HFF-Myc (cell line): Measurements from ENCODE around the gene APMAP.

Experiments
- DNase-seq: peaks from one replicate; pipeline ENCODE4 v3.0.0-alpha.2; 2011; ENCODE audit warnings: low read depth; ENCODE audit errors: extremely low read depth
- H3K4me3 ChIP-seq: replicated peaks from 2 replicates; pipeline ENCODE4 v1.5.1; 2011; ENCODE audit warnings: low read depth, mild to moderate bottlenecking, control low read depth, low read length
- CTCF ChIP-seq: IDR thresholded peaks from 2 replicates; pipeline ENCODE4 v1.5.1; 2012; ENCODE audit warnings: mild to moderate bottlenecking, low read depth, low read length, control low read depth; ENCODE audit errors: missing control alignments

APMAP gene

GRCh38 chr20:25032065-25032477 is 39.5 kb upstream of the APMAP start:
- TF ChIP-seq CTCF, result no peak
- H3K4me3 ChIP-seq, result no peak overlapping the region
- no peak for DNase-seq

DNA sequence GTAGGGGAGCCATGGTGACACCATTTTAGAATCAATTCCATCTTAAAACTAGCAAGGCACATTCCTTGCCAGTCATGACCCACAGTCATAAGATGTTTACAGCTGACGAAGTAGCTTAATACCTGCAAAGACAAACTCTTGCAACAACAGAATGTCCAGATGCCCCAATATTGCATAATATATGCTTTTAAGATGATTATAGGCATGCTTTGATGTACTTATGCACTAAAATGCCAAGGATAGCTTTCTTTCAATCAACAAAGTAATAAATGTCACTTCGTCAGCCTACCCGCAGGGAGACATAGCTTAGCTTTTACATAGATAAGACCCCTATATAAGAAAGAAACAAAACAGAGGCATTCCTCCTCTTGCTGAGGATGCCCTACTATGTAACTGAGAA is 38.7 kb upstream of the APMAP start:
- no peak for TF ChIP-seq CTCF
- no peak for DNase-seq
- no peak overlapping the region for H3K4me3 ChIP-seq

DNA sequence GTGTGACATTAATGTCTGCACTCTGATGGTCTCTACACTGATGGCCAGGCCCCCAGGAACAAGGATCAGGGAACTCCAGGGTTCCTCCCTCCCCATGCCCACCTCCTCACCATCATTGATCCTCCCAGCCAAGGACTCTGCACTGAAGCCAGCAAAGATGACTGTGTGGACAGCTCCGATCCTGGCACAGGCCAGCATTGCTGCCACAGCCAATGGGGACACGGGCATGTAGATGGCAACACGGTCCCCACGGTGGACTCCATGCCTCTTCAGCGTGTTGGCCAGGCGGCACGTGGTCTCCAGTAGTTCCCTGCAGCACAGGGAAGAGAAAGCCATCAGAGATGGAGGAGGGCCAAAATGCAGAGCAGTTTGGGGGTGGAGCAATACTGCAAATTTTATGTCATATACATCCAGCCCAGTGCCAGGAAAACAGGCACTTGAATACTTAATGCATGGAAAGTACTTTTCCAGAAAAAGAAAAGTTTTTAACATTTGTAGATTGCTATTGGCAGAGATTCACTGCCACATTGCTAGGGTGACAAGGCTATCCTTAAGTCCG is 38.2 kb upstream of the APMAP start:
- no peak for TF ChIP-seq CTCF
- H3K4me3 ChIP-seq, result no peak overlapping the region
- no peak for DNase-seq

DNA sequence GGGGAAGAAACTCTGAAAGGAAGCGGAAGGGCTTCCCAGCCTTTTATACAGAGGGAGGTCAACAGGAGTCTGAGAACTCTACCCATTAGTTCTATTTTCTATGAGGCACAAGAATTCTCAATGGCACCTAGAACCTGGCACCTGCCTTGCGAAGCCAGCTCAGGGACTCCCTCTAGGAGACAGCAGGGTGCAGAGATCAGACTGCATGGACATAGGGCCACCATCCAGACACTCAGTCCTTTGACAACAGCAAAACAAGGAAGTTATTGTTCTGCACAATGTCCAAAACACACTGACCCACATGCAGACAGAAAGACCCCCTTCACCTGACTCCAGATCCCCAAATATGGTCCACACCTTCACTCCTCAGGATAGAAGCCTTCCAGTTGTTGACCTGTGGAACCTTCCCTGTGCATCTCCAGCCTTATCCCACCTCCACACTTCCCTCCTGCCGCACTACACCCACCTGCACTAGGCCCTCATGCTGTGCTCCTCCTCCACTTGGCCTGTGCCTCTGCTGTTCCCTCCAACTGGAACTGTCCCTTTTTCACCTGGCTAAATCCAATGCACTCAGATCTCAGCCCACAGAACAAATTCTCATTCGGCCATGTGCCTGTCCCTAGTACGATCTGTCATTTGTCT is 37.6 kb upstream of the APMAP start:
- no peak overlapping the region for H3K4me3 ChIP-seq
- DNase-seq, result no peak
- no peak for TF ChIP-seq CTCF

- TF ChIP-seq CTCF, result no peak
- H3K4me3 ChIP-seq, result no peak overlapping the region
- DNase-seq, result no peak
Observed at GRCh38 chr20:25025986-25026605, 33.5 kb upstream of the APMAP start.

DNA sequence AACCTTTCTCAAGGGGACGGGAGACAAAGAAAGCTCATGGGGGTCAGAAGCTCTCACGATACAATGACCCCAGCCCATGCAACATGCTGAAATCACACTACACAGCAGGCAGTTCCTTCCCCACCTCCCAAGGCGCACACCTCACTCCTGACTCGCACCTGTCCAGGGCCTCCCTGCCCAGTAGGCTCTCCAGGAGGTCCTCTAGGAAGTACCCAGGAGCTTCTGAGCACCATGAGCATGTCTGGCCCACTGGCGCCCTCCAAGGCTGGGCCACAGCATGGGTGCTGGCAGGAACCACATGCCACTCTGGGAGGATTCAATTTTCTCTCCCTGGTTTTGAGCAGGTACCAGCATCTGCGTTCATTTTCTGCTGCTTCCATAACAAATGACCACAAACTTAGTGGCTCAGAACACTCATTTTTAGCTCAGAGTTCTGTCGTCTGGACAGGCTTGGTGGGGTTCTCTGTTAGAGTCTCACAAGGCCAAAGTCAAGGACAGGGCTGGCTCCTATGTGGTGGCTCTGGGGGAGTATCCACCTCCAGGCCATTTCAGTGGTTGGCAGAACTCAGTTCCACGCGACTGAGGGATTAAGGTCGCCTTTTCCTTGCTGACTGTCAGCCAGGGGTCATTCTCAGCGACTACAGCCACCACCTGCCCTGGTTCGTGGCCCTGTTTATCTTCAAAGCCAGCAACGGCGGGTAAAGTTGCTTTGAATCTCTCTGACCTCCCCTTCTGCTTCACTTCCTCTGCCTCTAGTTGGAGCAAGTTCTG is 32.7 kb upstream of the APMAP start:
- DNase-seq, result no peak
- TF ChIP-seq CTCF, result no peak

More for the DNA sequence above, 32.7 kb upstream of the APMAP start:
- H3K4me3 ChIP-seq, result no peak overlapping the region
